ENCODE results near the gene WNT3A.

Gene WNT3A

GRCh38 chr1:228073061-228073856 lies 66.5 kb downstream of the WNT3A start:
- no peak for FAIRE-seq

GRCh38 chr1:228073857-228074545 lies 67.2 kb downstream of the WNT3A start:
- FAIRE-seq, result no peak

GRCh38 chr1:228074954-228075730 lies 68.3 kb downstream of the WNT3A start:
- no peak for FAIRE-seq

- FAIRE-seq, result no peak
Observed at GRCh38 chr1:228075801-228076271, 69.0 kb downstream of the WNT3A start.

- no peak for FAIRE-seq
Observed at GRCh38 chr1:228076796-228077430, 70.1 kb downstream of the WNT3A start.

- no peak for FAIRE-seq
Observed at GRCh38 chr1:228077565-228078330, 71.0 kb downstream of the WNT3A start.

- FAIRE-seq, result no peak
Observed at GRCh38 chr1:228079013-228079412, 72.2 kb downstream of the WNT3A start.

GRCh38 chr1:228079601-228080263 lies 72.9 kb downstream of the WNT3A start:
- FAIRE-seq, result no peak

- FAIRE-seq, result no peak
Observed at GRCh38 chr1:228081144-228081543, 74.3 kb downstream of the WNT3A start.

GRCh38 chr1:228081578-228082213 lies 74.9 kb downstream of the WNT3A start:
- FAIRE-seq, result no peak

- FAIRE-seq, result no peak
Observed at GRCh38 chr1:228082214-228082917, 75.6 kb downstream of the WNT3A start, which contains the start of gene ARF1. ARF1 (plus strand) TSS chr1:228082708; CDS start chr1:228097115, 14,407 bp downstream.

- no peak for FAIRE-seq
Observed at GRCh38 chr1:228082918-228083870, 76.4 kb downstream of the WNT3A start.

GRCh38 chr1:228083871-228084278 lies 77.1 kb downstream of the WNT3A start:
- no peak for FAIRE-seq

- no peak for FAIRE-seq
Observed at GRCh38 chr1:228084325-228084724, 77.5 kb downstream of the WNT3A start.

- no peak for FAIRE-seq
Observed at GRCh38 chr1:228084797-228085196, 78.0 kb downstream of the WNT3A start.

- no peak for FAIRE-seq
Observed at GRCh38 chr1:228085287-228085951, 78.6 kb downstream of the WNT3A start.

- no peak for FAIRE-seq
Observed at GRCh38 chr1:228087771-228088251, 81.0 kb downstream of the WNT3A start.

All from endometrium (tissue), 2 donors.